GM18867 (cell line): Measurements from ENCODE around the gene BOD1.
A peak's percentile ranks its signal among the peaks of the same experiment; 100 is the strongest.
"Not testable (repeated sequence)": the region's sequence is repeated elsewhere in the genome, so short reads cannot be mapped to it uniquely, and the experiment has no call there.

Source experiments
- ATAC-seq: cut with Tn5 transposase; IDR thresholded peaks from one replicate; pipeline ENCODE4 v1.9.1; 2021; ENCODE audit warnings: mild to moderate bottlenecking, moderate library complexity; ENCODE audit not compliant: unreplicated experiment

Gene BOD1

GRCh38 chr5:173620784-173621183 lies 4.3 kb upstream of the BOD1 start:
- ATAC-seq, result no peak

GRCh38 chr5:173618927-173619519 lies 2.6 kb upstream of the BOD1 start:
- ATAC-seq, result no peak

GRCh38 chr5:173615884-173616576 lies 420 bp downstream of the BOD1 start:
- ATAC-seq, result peak; percentile 54

- no peak for ATAC-seq
Measured at GRCh38 chr5:173614591-173614990, 1.9 kb downstream of the BOD1 start.

- no peak for ATAC-seq
Measured at GRCh38 chr5:173613433-173614159, 2.9 kb downstream of the BOD1 start.

GRCh38 chr5:173612948-173613347 lies 3.5 kb downstream of the BOD1 start:
- ATAC-seq, result no peak

GRCh38 chr5:173611706-173612105 lies 4.7 kb downstream of the BOD1 start:
- no peak for ATAC-seq

- no peak for ATAC-seq
Measured at GRCh38 chr5:173604141-173604540, 12.3 kb downstream of the BOD1 start.

- no peak for ATAC-seq
Measured at GRCh38 chr5:173602423-173602822, 14.0 kb downstream of the BOD1 start.

- no peak for ATAC-seq
Measured at GRCh38 chr5:173598686-173599085, 17.8 kb downstream of the BOD1 start.

- no peak for ATAC-seq
Measured at GRCh38 chr5:173597304-173597703, 19.1 kb downstream of the BOD1 start.

GRCh38 chr5:173595841-173596240 lies 20.6 kb downstream of the BOD1 start:
- ATAC-seq, result no peak

GRCh38 chr5:173594061-173594460 lies 22.4 kb downstream of the BOD1 start:
- no peak for ATAC-seq

GRCh38 chr5:173592050-173592669 lies 24.3 kb downstream of the BOD1 start:
- ATAC-seq, result no peak

GRCh38 chr5:173591056-173591514 lies 25.4 kb downstream of the BOD1 start:
- no peak for ATAC-seq

GRCh38 chr5:173590436-173591055 lies 25.9 kb downstream of the BOD1 start:
- no peak for ATAC-seq

- ATAC-seq, result not testable (repeated sequence)
Measured at GRCh38 chr5:173586133-173586532, 30.3 kb downstream of the BOD1 start.

- ATAC-seq, result no peak
Measured at GRCh38 chr5:173583346-173583745, 33.1 kb downstream of the BOD1 start.

GRCh38 chr5:173582216-173583111 lies 34.0 kb downstream of the BOD1 start:
- ATAC-seq, result no peak
